Muscle layer of duodenum (tissue), 2 donors: Measurements from ENCODE around the gene TCFL5.
"Not testable (repeated sequence)": the region's sequence is repeated elsewhere in the genome, so short reads cannot be mapped to it uniquely, and the experiment has no call there.

Experiments used
- H3K27ac ChIP-seq: one replicate; pipeline ENCODE4 v1.7.0; 2013; ENCODE audit warnings: mild to moderate bottlenecking, low read length
- H3K27me3 ChIP-seq: one replicate; pipeline ENCODE4 v1.7.0; 2013; ENCODE audit warnings: low read depth, mild to moderate bottlenecking, control low read depth, low read length
- H3K36me3 ChIP-seq, 2 donors: one replicate each; pipeline ENCODE4 v1.7.0; 2013; ENCODE audit warnings: low read length in 2 of 2, control low read depth in 1 of 2, mild to moderate bottlenecking in 1 of 2; ENCODE audit not compliant: insufficient read depth in 2 of 2, control insufficient read depth in 1 of 2
- H3K4me1 ChIP-seq, 2 donors: one replicate each; pipeline ENCODE4 v1.7.0; 2013; ENCODE audit warnings: low read length in 2 of 2, mild to moderate bottlenecking in 2 of 2, control low read depth in 1 of 2, moderate library complexity in 1 of 2; ENCODE audit not compliant: insufficient read depth in 2 of 2, control insufficient read depth in 1 of 2
- H3K4me3 ChIP-seq, 2 donors: one replicate each; pipeline ENCODE4 v1.7.0; 2013; ENCODE audit warnings: low read length in 2 of 2, low read depth in 1 of 2, mild to moderate bottlenecking in 1 of 2
- H3K9me3 ChIP-seq, 2 donors: one replicate each; pipeline ENCODE4 v1.7.0; 2013; ENCODE audit warnings: low read length in 2 of 2, control low read depth in 1 of 2, mild to moderate bottlenecking in 1 of 2; ENCODE audit not compliant: control insufficient read depth in 1 of 2
- donor health status: healthy.

The TCFL5 gene

GRCh38 chr20:62848917-62849316, 12.7 kb downstream of the TCFL5 start:
- not testable (repeated sequence) for H3K27ac ChIP-seq, H3K27me3 ChIP-seq, H3K9me3 ChIP-seq, H3K4me1 ChIP-seq, H3K4me3 ChIP-seq
- H3K36me3 ChIP-seq: peaks cover 3 to 19% of the 10 kb centered on the region in 2 donors

- H3K27ac ChIP-seq: no peak overlapping the region
- no peak overlapping the region for H3K4me3 ChIP-seq
- H3K4me1 ChIP-seq: no peaks in the 10 kb centered on the region
- no peaks in the 10 kb centered on the region for H3K9me3 ChIP-seq
- H3K27me3 ChIP-seq: no peaks in the 10 kb centered on the region
- no peaks in the 10 kb centered on the region for H3K36me3 ChIP-seq
Measured at GRCh38 chr20:62846166-62846890, 15.3 kb downstream of the TCFL5 start.

- Histone ChIP-seq H3K36me3 (no peaks in the 10 kb centered on the region), H3K9me3 (no peaks in the 10 kb centered on the region), H3K27ac (no peak overlapping the region), H3K27me3 (no peaks in the 10 kb centered on the region), H3K4me3 (no peak overlapping the region), H3K4me1 (no peaks in the 10 kb centered on the region)
Measured at GRCh38 chr20:62845416-62846160, 16.0 kb downstream of the TCFL5 start.

- Histone ChIP-seq H3K27me3 (no peaks in the 10 kb centered on the region), H3K4me3 (no peak overlapping the region), H3K36me3 (no peaks in the 10 kb centered on the region), H3K4me1 (no peaks in the 10 kb centered on the region), H3K27ac (no peak overlapping the region), H3K9me3 (no peaks in the 10 kb centered on the region)
Measured at GRCh38 chr20:62844182-62844581, 17.4 kb downstream of the TCFL5 start.

GRCh38 chr20:62843656-62844055, 18.0 kb downstream of the TCFL5 start:
- Histone ChIP-seq H3K36me3 (no peaks in the 10 kb centered on the region), H3K9me3 (no peaks in the 10 kb centered on the region), H3K27ac (no peak overlapping the region), H3K4me1 (no peaks in the 10 kb centered on the region), H3K4me3 (no peak overlapping the region), H3K27me3 (no peaks in the 10 kb centered on the region)

- H3K4me3 ChIP-seq: no peak overlapping the region
- H3K9me3 ChIP-seq: no peaks in the 10 kb centered on the region
- no peaks in the 10 kb centered on the region for H3K4me1 ChIP-seq
- H3K27me3 ChIP-seq: no peaks in the 10 kb centered on the region
- H3K27ac ChIP-seq: no peak overlapping the region
- H3K36me3 ChIP-seq: no peaks in the 10 kb centered on the region
Measured at GRCh38 chr20:62841705-62842212, 19.9 kb downstream of the TCFL5 start.

- Histone ChIP-seq H3K4me3 (no peak overlapping the region), H3K9me3 (no peaks in the 10 kb centered on the region), H3K4me1 (no peaks in the 10 kb centered on the region), H3K36me3 (no peaks in the 10 kb centered on the region), H3K27me3 (no peaks in the 10 kb centered on the region), H3K27ac (no peak overlapping the region)
Measured at GRCh38 chr20:62840244-62841197, 21.1 kb downstream of the TCFL5 start.

GRCh38 chr20:62839816-62840215, 21.8 kb downstream of the TCFL5 start:
- no peaks in the 10 kb centered on the region for H3K9me3 ChIP-seq
- H3K4me1 ChIP-seq: no peaks in the 10 kb centered on the region
- no peak overlapping the region for H3K4me3 ChIP-seq

GRCh38 chr20:62839261-62839660, 22.4 kb downstream of the TCFL5 start:
- Histone ChIP-seq H3K27ac (no peak overlapping the region), H3K27me3 (no peaks in the 10 kb centered on the region), H3K9me3 (no peaks in the 10 kb centered on the region), H3K4me3 (no peak overlapping the region), H3K36me3 (no peaks in the 10 kb centered on the region), H3K4me1 (no peaks in the 10 kb centered on the region)

More at GRCh38 chr20:62839816-62840215, 21.8 kb downstream of the TCFL5 start:
- Histone ChIP-seq H3K36me3 (no peaks in the 10 kb centered on the region), H3K27ac (no peak overlapping the region), H3K27me3 (no peaks in the 10 kb centered on the region)

- Histone ChIP-seq H3K27ac (no peak overlapping the region), H3K4me3 (no peak overlapping the region), H3K4me1 (no peaks in the 10 kb centered on the region), H3K9me3 (no peaks in the 10 kb centered on the region), H3K27me3 (no peaks in the 10 kb centered on the region), H3K36me3 (no peaks in the 10 kb centered on the region)
Measured at GRCh38 chr20:62838128-62838891, 23.3 kb downstream of the TCFL5 start.
